Gastroesophageal sphincter (tissue), 3 donors: ENCODE measurements around the gene STX10.

Experiments
- EP300 ChIP-seq: sonication (generic); formaldehyde crosslinking; IDR thresholded peaks from one replicate; pipeline ENCODE4 v1.6.1; 2017; ENCODE audit warnings: antibody characterized with exemption, mild to moderate bottlenecking
- TF ChIP-seq, protein P1 (sequence below), 4 experiments: fragments of 200-600 bp in 2 of 4; fragments of 450-650 bp in 2 of 4; sonication (generic) in 1 of 4; IDR thresholded peaks; one replicate each; pipeline ENCODE4 v1.5.1; 2017 to 2019; ENCODE audit warnings: antibody characterized with exemption in 4 of 4, mild to moderate bottlenecking in 2 of 4, moderate library complexity in 2 of 4

DNA sequence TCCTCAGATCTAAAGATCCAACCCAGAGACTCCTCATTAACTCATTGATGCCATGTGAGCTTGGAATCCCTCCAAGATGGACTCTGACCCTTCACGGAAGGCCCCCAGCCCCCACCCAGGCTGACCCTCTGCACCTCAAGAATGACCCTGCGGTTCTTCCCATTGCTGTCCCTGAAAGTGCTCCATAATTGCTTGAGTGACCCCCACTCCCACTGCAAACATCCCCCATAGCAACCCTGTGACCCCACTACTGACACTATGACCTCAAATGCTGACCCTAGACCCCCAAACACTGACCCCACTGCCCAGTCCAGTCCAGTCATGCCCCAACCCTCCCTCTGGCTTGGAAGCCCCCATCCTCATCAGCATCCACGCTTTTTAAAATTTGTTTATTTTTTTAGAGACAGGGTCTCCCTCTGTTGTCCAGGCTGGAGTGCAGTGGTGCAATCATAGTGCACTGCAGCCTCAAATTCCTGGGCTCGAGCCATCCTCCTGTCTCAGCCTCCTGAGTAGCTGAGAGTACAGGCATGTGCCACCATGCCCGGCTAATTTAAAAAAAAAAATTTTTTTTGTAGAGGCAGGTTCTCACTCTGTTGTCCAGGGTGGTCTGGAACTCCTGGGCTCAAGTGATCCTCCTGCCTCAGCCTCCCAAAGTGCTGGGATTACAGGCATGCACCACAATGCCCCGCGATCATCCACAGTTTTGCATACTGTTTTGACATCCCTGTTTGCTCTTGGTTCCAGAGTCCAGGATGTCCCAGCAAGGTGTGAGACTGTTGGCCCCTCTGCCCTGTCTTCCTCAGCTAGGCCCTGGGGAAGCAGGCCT is 48.4 kb downstream of the STX10 start:
- TF ChIP-seq, protein P1, sequence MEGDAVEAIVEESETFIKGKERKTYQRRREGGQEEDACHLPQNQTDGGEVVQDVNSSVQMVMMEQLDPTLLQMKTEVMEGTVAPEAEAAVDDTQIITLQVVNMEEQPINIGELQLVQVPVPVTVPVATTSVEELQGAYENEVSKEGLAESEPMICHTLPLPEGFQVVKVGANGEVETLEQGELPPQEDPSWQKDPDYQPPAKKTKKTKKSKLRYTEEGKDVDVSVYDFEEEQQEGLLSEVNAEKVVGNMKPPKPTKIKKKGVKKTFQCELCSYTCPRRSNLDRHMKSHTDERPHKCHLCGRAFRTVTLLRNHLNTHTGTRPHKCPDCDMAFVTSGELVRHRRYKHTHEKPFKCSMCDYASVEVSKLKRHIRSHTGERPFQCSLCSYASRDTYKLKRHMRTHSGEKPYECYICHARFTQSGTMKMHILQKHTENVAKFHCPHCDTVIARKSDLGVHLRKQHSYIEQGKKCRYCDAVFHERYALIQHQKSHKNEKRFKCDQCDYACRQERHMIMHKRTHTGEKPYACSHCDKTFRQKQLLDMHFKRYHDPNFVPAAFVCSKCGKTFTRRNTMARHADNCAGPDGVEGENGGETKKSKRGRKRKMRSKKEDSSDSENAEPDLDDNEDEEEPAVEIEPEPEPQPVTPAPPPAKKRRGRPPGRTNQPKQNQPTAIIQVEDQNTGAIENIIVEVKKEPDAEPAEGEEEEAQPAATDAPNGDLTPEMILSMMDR (IDR thresholded peaks at IDR 0.05) = no peak
- no peak for TF ChIP-seq EP300
